Astrocyte of the spinal cord (primary cell): ENCODE data around the gene FAAP100.
"Not testable (repeated sequence)": the region's sequence is repeated elsewhere in the genome, so short reads cannot be mapped to it uniquely, and the experiment has no call there.

Experiments used
- DNase-seq: peaks from one replicate; pipeline ENCODE4 v3.0.0; 2011; ENCODE audit warnings: low read depth, low spot score
- H3K4me3 ChIP-seq: 2 replicates; pipeline ENCODE4 v1.5.1; 2011; ENCODE audit warnings: low read depth, mild to moderate bottlenecking, low read length, moderate library complexity
- in situ Hi-C: cut with HindIII; loops from 2 replicates; pipeline ENCODE4 v1.10.0; 2017; ENCODE audit warnings: low sequenced_read_pairs
- TF ChIP-seq, protein P1 (sequence below): IDR thresholded peaks from 2 replicates; pipeline ENCODE4 v1.5.1; 2012; ENCODE audit warnings: low read depth, mild to moderate bottlenecking, low read length, inconsistent platforms

FAAP100 gene

DNA sequence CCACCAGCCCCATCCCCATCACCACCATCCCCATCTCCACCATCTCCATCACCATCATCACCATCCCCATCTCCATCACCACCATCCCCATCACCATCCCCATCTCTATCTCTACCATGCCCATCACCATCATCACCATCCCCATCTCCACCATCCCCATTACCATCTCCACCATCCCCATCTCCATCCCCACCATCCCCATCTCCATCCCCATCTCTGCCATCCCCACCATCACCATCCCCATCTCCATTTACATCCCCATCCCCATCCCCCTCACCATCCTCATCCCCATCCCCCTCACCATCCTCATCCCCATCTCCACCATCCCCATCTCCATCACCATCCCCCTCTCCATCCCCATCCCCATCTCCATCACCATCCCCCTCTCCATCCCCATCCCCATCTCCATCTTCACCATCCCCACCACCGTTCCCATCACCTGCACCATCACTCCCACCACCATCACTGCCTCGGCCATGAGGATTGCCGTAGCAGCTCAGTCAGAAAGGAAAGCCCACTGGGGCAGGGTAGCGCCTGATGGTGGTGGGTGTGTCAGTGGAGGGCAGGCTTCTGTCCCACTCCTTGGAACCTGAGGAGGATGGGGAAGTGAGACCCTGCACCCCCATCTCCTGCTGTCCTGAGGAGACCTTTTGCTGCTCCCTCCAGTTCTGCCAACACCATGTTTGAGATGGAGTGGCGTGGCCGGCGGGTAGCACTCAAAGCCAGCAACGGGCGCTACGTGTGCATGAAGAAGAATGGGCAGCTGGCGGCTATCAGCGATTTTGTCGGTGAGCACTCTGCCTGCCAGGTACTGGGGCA lies 16.5 kb downstream of the FAAP100 start:
- TF ChIP-seq, protein P1, sequence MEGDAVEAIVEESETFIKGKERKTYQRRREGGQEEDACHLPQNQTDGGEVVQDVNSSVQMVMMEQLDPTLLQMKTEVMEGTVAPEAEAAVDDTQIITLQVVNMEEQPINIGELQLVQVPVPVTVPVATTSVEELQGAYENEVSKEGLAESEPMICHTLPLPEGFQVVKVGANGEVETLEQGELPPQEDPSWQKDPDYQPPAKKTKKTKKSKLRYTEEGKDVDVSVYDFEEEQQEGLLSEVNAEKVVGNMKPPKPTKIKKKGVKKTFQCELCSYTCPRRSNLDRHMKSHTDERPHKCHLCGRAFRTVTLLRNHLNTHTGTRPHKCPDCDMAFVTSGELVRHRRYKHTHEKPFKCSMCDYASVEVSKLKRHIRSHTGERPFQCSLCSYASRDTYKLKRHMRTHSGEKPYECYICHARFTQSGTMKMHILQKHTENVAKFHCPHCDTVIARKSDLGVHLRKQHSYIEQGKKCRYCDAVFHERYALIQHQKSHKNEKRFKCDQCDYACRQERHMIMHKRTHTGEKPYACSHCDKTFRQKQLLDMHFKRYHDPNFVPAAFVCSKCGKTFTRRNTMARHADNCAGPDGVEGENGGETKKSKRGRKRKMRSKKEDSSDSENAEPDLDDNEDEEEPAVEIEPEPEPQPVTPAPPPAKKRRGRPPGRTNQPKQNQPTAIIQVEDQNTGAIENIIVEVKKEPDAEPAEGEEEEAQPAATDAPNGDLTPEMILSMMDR, result no peak
- no peak overlapping the region for H3K4me3 ChIP-seq
- DNase-seq, result no peak
- in situ Hi-C loops, result no loop called here

DNA sequence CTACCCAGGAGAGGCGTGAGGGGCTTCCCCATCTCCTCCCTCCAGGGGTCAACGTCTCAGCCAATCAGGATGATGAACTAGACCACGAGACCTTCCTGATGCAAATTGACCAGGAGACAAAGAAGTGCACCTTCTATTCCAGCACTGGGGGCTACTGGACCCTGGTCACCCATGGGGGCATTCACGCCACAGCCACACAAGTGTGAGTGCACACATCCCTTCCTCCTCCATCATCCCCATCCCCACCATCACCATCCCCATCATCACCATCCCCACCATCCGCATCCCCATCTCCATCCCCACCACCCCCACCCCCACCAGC lies 17.2 kb downstream of the FAAP100 start:
- TF ChIP-seq, protein P1, result no peak
- in situ Hi-C loops, result no loop called here
- no peak overlapping the region for H3K4me3 ChIP-seq
- DNase-seq, result no peak

DNA sequence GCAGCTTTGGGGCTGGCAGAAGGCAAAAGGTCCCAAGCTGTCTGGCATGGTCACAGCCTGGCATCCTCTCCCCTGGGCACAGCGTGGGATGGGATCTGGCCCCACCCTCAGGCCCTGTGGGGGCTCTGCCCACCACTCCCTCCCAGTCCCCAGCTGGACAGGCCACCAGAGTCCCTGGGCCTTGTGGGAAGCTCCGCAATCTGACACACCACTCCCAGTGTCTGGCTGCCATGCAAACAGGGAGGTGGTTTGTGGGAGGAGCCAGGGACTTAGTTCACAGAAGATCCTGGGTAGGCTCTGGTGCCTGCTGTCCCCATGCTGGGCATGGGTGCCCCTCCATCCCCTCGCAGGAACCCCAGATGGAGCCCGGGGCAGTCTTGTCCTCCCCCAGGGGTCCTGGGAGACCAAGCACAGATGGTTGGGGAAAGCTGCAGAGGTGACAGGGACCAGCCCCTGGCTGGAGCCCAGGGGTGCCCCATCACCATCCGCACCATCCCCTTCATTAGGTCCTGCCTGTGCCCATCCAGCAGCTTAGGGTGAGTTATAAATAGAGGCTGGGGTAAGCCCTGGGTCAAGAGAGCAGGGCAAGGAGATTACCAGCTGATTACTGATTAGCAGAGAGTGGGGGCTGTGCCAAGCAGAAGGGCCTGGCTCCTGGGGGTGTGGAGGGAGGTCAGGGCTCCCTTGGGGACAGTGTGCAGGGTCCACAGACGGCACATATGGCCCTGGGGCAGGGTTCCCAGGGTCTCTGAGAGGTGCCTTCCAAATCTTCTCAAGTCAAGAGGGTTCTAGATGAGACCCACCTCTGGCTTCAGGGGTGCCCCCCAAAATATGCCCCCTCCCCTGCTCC lies 17.8 kb downstream of the FAAP100 start:
- in situ Hi-C loops, result no loop called here
- DNase-seq, result no peak
- no peak overlapping the region for H3K4me3 ChIP-seq
- TF ChIP-seq, protein P1, result no peak

DNA sequence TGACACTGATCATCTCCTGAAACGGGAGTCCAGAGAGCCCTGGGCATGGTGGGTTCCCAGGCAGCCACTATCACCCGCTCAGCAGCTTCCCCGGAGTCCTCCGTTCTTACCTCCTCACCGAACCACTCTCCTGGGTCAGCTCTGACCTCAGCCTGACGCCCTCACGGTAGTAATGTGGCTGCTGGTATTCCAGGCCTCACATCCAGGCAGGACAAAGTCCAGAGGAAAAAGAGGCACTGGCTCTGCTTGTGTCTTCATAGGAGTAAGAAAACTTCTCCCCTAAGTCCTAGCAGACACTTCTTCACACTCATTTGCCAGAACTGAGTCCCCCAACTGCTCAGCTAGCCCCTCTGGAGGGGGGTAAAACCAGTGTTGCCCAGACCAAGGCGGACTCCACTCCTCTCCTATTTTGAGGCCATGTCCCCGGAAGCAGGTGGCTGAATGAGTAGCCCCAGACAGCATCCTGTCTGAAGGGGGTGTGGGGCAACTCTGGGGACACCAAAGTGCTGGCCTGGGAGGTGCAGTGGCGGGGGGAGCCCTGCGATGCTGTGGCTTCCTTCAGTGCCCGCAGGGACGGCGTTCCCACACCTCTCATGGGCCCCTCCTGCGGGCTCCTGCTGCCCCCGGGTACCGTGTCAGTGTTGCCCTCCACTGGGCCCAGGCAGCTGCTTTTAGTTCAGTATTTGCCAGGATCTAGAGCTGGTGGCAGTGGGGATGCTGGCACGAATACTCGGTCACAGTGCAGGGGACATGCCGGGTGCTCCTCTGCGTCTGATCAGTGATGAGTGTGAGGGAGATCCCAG lies 18.6 kb downstream of the FAAP100 start:
- TF ChIP-seq, protein P1, result no peak
- no peak overlapping the region for H3K4me3 ChIP-seq
- in situ Hi-C loops, result no loop called here
- no peak for DNase-seq

DNA sequence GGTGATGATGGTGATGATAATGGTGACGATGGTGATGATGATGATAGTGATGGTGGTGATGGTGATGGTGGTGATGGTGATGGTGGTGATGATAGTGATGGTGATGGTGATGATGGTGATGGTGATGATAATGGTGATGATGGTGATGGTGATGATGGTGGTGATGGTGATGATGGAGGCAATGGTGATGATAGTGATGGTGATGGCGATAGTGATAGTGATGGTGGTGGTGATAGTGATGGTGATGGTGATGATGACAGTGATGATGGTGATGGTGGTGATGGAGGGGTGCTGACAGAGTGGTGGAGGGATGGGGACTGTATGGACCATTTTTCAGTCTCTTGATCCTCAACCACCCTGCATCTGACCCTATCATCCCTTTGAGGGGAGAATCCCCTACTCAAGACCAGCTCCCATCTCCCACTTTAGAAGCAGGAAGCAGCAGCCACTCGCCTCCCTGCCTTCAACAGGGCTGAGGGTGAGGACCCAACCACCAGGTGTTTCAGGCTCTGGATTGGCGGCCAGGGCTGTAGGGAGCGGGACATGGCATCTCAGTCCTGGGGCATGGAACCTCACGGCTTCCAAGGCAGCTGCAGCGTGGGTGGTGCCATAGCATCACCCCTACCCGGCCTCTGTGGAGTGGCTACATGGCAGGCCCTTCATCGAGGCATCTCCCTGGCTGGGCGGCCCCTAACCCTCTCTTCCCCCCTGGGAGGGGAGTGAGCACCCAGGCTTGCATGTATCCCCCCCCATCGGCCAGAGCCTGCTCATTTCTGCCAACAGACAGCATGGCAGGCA lies 19.5 kb downstream of the FAAP100 start:
- TF ChIP-seq, protein P1, result no peak
- H3K4me3 ChIP-seq, result no peak overlapping the region
- no peak for DNase-seq

DNA sequence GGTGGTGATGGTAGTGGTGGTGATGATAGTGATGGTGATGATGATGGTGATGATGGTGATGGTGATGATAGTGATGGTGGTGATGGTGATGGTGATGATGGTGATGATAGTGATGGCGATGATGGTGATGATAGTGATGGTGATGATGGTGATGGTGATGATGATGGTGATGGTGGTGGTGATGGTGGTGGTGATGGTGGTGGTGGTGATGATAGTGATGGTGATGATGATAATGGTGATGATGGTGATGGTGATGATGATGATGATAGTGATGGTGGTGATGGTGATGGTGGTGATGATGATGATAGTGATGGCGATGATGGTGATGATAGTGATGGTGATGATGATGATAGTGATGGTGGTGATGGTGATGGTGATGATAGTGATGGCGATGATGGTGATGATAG lies 20.2 kb downstream of the FAAP100 start:
- in situ Hi-C loops, H3K4me3 ChIP-seq, DNase-seq: not testable (repeated sequence)

More for the DNA sequence above, 19.5 kb downstream of the FAAP100 start:
- in situ Hi-C loops, result no loop called here

DNA sequence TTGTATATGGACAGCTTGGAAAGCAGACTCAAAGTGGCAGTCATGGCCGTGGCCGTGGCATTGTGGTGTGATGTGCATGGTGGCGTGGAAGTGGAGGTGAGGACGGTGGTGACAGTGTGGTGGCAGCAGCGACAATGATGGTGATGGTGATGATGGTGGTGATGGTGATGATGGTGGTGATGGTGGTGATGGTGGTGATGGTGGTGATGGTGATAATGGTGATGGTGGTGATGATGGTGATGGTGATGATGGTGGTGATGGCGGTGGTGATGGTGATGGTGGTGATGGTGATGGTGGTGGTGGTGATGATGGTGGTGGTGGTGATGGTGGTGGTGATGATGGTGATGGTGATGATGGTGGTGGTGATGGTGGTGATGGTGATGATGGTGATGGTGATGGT lies 21.1 kb downstream of the FAAP100 start:
- H3K4me3 ChIP-seq, in situ Hi-C loops, DNase-seq: not testable (repeated sequence)
